Upper lobe of left lung (tissue), 6 donors: ENCODE measurements around the gene PCDH12. TPM values are rescaled to one million over a fixed set of nuclear protein-coding genes. Genes with fewer than 3 reads are reported as not detected.

Source experiments
- ATAC-seq, 2 donors: fragments of 200-7000 bp; cut with Tn5 transposase; one replicate each; pipeline ENCODE4 v1.9.1; 2022; ENCODE audit warnings: mild to moderate bottlenecking in 2 of 2, moderate library complexity in 2 of 2; ENCODE audit not compliant: low FRiP score in 2 of 2
- DNase-seq, 2 donors: peaks; one replicate each; pipeline ENCODE4 v3.0.0-alpha.2; 2019 to 2020
- H3K27ac ChIP-seq, 4 donors: fragments of 200-600 bp; sonication (generic); one replicate each; pipeline ENCODE4 v1.5.1; 2016 to 2019
- H3K27me3 ChIP-seq, 4 donors: fragments of 200-600 bp; sonication (generic); one replicate each; pipeline ENCODE4 v1.5.1; 2017 to 2019
- H3K36me3 ChIP-seq, 4 donors: fragments of 200-600 bp; sonication (generic); one replicate each; pipeline ENCODE4 v1.5.1; 2016 to 2019
- H3K4me1 ChIP-seq, 4 donors: fragments of 200-600 bp; sonication (generic); one replicate each; pipeline ENCODE4 v1.5.1; 2018 to 2019
- H3K4me3 ChIP-seq, 4 donors: fragments of 200-600 bp; sonication (generic); one replicate each; pipeline ENCODE4 v1.5.1; 2017 to 2019; ENCODE audit warnings: mild to moderate bottlenecking in 2 of 4, moderate library complexity in 1 of 4
- H3K9me3 ChIP-seq, 4 donors: fragments of 200-600 bp; sonication (generic); one replicate each; pipeline ENCODE4 v1.5.1; 2018 to 2019
- EP300 ChIP-seq, 4 donors: sonication (generic); formaldehyde crosslinking; IDR thresholded peaks; one replicate each; pipeline ENCODE4 v1.5.1; 2017; ENCODE audit warnings: antibody characterized with exemption in 4 of 4, control low read depth in 2 of 4
- POLR2A ChIP-seq, 4 donors: fragments of 450-650 bp; IDR thresholded peaks; one replicate each; pipeline ENCODE4 v1.5.1; 2016 to 2017; ENCODE audit warnings: antibody characterized with exemption in 4 of 4, mild to moderate bottlenecking in 2 of 4
- POLR2AphosphoS5 ChIP-seq, 2 donors: sonication (generic); formaldehyde crosslinking; IDR thresholded peaks; one replicate each; pipeline ENCODE4 v1.5.1; 2017; ENCODE audit warnings: antibody characterized with exemption in 2 of 2
- WGBS, 2 donors: methylation state at CpG; one replicate each; pipeline ENCODE4 v1.1.5; 2017 to 2018; 5-methylcytosine and 5-hydroxymethylcytosine counted together
- total RNA-seq, 6 donors: library from RNA; depleted of rRNA in 4 of 6; stranded (reverse); fragments of >200 nt in 4 of 6; gene quantifications; one replicate each; pipeline versions ENCODE4 v1.1.0 to v1.2.1, GENCODE V29; 2016 to 2021
- TF ChIP-seq, protein P1 (sequence below), 6 experiments: fragments of 450-650 bp in 4 of 6; fragments of 200-600 bp in 2 of 6; sonication (generic) in 2 of 6; IDR thresholded peaks; one replicate each; pipeline ENCODE4 v1.5.1; 2016 to 2019; ENCODE audit warnings: antibody characterized with exemption in 6 of 6
- donor health status: DM: no; HTN: no; CAD: no; lungs with moderate emphysema.
- donor health status: DM: no; HTN: yes; CAD: no; lungs with severe emphysema.

The PCDH12 gene
- total RNA-seq, 6 donors from 2014 or later: 2.1 to 26.0 (median 10.7) TPM

GRCh38 chr5:141994511-141995136, 36.6 kb upstream of the PCDH12 start:
- no peak overlapping the region for H3K4me3 ChIP-seq
- no peaks in the 10 kb centered on the region for H3K9me3 ChIP-seq
- H3K27me3 ChIP-seq: no peaks in the 10 kb centered on the region
- H3K27ac ChIP-seq: no peak overlapping the region
- peaks cover 4 to 61% (median 20%) of the 10 kb centered on the region in 4 donors for H3K36me3 ChIP-seq
- H3K4me1 ChIP-seq: no peaks in the 10 kb centered on the region
- TF ChIP-seq EP300 (IDR thresholded peaks at IDR 0.05) (no peak), POLR2A (IDR thresholded peaks at IDR 0.05) (no peak), POLR2AphosphoS5 (IDR thresholded peaks at IDR 0.05) (no peak)
- TF ChIP-seq, protein P1, sequence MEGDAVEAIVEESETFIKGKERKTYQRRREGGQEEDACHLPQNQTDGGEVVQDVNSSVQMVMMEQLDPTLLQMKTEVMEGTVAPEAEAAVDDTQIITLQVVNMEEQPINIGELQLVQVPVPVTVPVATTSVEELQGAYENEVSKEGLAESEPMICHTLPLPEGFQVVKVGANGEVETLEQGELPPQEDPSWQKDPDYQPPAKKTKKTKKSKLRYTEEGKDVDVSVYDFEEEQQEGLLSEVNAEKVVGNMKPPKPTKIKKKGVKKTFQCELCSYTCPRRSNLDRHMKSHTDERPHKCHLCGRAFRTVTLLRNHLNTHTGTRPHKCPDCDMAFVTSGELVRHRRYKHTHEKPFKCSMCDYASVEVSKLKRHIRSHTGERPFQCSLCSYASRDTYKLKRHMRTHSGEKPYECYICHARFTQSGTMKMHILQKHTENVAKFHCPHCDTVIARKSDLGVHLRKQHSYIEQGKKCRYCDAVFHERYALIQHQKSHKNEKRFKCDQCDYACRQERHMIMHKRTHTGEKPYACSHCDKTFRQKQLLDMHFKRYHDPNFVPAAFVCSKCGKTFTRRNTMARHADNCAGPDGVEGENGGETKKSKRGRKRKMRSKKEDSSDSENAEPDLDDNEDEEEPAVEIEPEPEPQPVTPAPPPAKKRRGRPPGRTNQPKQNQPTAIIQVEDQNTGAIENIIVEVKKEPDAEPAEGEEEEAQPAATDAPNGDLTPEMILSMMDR (IDR thresholded peaks at IDR 0.05): no peak
- DNase-seq: no peak
- WGBS, 2 donors: 60 to 74% methylated on average over 4 of the region's 4 CpGs
- ATAC-seq: no peak

DNA sequence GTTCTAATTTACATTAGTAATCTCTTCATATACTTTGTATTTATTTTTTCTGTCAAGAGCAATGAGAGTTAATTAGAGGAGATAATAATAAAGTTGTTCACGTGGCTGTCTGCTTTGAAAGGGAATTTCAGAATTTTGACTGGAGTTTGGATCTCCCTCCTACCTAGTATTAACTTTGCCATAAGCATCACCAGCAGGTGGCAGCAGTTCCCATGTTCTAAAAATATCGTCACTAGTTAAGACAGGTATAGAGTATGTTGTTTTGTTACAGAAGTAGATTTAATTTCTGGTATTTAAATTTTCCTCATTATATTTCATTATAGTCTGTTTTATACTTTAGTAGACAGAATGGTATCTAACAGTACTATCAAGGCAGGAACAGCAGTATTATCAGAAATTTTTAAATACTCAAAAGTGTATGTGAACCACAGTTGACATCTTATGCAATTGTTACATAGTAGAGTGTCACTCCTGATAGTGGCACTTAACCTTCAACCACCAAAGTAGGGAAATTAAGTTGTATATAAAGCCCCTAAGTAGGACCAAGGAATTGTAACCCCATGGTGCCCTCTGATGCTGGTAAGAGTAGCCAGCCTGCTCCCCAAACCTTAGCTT, 34.5 kb upstream of the PCDH12 start:
- 12 to 20% methylated on average over 2 of the region's 2 CpGs for WGBS, 2 donors
- Histone ChIP-seq H3K27ac (no peak overlapping the region), H3K36me3 (peaks cover 8 to 69% (median 29%) of the 10 kb centered on the region in 4 donors), H3K9me3 (no peaks in the 10 kb centered on the region), H3K4me1 (no peaks in the 10 kb centered on the region), H3K4me3 (no peak overlapping the region), H3K27me3 (no peaks in the 10 kb centered on the region)
- ATAC-seq: peak; percentile 68 to 78
- DNase-seq: peak in 1 of 2 donors; percentile 73
- no peak for TF ChIP-seq EP300 (IDR thresholded peaks at IDR 0.05)
- TF ChIP-seq, protein P1 (IDR thresholded peaks at IDR 0.05): peak in 5 of 6 experiments; percentile 69 to 78 (median 72)

DNA sequence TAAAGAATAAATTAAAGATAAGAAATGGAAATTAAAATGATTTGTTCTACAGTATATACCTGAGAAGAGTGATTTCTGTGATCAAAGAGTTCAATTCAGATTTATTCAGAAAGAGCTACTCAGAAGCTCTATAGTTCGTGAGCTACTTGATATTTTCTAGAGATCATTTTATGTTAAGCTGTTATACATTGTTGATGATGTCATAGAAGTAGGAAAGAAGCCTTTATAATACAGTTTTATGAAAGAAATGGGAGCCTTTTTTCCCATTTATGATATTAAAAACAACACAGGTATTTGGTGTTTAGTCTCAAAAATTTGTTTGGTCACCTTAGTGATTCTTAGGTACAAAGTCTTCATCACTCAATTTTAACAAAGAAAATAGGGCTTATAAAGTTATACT, 31.7 kb upstream of the PCDH12 start:
- TF ChIP-seq, protein P1 (IDR thresholded peaks at IDR 0.05): no peak
- TF ChIP-seq POLR2AphosphoS5 (IDR thresholded peaks at IDR 0.05) (no peak), POLR2A (IDR thresholded peaks at IDR 0.05) (no peak), EP300 (IDR thresholded peaks at IDR 0.05) (no peak)

GRCh38 chr5:141986072-141986471, 28.1 kb upstream of the PCDH12 start:
- peaks cover 23 to 95% (median 61%) of the 10 kb centered on the region in 4 donors for H3K36me3 ChIP-seq
- TF ChIP-seq POLR2AphosphoS5 (IDR thresholded peaks at IDR 0.05) (no peak), EP300 (IDR thresholded peaks at IDR 0.05) (no peak), POLR2A (IDR thresholded peaks at IDR 0.05) (no peak)
- TF ChIP-seq, protein P1 (IDR thresholded peaks at IDR 0.05): no peak
- H3K27me3 ChIP-seq: no peaks in the 10 kb centered on the region
- H3K9me3 ChIP-seq: no peaks in the 10 kb centered on the region
- ATAC-seq (no peak), DNase-seq (no peak)
- H3K4me3 ChIP-seq: no peak overlapping the region
- H3K4me1 ChIP-seq: no peaks in the 10 kb centered on the region
- H3K27ac ChIP-seq: no peak overlapping the region

More for the DNA sequence above, 31.7 kb upstream of the PCDH12 start:
- Histone ChIP-seq H3K4me3 (no peak overlapping the region), H3K4me1 (no peaks in the 10 kb centered on the region), H3K27me3 (no peaks in the 10 kb centered on the region), H3K9me3 (no peaks in the 10 kb centered on the region), H3K27ac (no peak overlapping the region), H3K36me3 (peaks cover 14 to 89% (median 48%) of the 10 kb centered on the region in 4 donors)
- DNase-seq (no peak), ATAC-seq (no peak)
- WGBS, 2 donors: 0 to 51% methylated on average over 1 of the region's 1 CpG

DNA sequence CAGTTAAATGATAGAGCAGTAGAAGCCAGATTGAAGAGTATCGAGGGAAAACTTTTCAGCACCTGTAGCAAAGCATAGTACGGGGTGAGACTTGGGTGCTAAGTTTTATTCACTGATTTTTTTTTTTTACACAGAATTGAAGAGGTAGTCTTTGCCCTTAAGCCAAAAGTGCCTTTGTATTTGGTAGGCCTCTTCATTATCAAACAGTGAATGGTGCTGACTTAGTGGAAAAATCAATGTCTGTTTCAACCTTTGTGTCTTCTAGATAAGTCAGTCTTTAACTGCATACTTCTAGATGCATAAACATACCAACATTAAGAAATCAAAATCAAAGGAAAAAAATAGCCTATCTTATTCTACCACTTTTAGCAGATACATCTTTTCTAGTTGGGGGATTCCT, 24.6 kb upstream of the PCDH12 start:
- Histone ChIP-seq H3K36me3 (peaks cover 29 to 100% (median 80%) of the 10 kb centered on the region in 4 donors), H3K27ac (no peak overlapping the region), H3K4me1 (no peaks in the 10 kb centered on the region), H3K9me3 (no peaks in the 10 kb centered on the region), H3K27me3 (no peaks in the 10 kb centered on the region), H3K4me3 (no peak overlapping the region)
- TF ChIP-seq EP300 (IDR thresholded peaks at IDR 0.05) (no peak), POLR2AphosphoS5 (IDR thresholded peaks at IDR 0.05) (no peak), POLR2A (IDR thresholded peaks at IDR 0.05) (no peak)
- TF ChIP-seq, protein P1 (IDR thresholded peaks at IDR 0.05): no peak
- DNase-seq: no peak
- 48 to 65% methylated on average over 2 of the region's 2 CpGs for WGBS, 2 donors
- ATAC-seq: no peak
